Upper lobe of left lung (tissue), 6 donors: ENCODE measurements around the gene LEPR. TPM values are rescaled to one million over a fixed set of nuclear protein-coding genes. Genes with fewer than 3 reads are reported as not detected.
"Not testable (repeated sequence)": the region's sequence is repeated elsewhere in the genome, so short reads cannot be mapped to it uniquely, and the experiment has no call there.

Experiments
- ATAC-seq, 2 donors: fragments of 200-7000 bp; cut with Tn5 transposase; one replicate each; pipeline ENCODE4 v1.9.1; 2022; ENCODE audit warnings: mild to moderate bottlenecking in 2 of 2, moderate library complexity in 2 of 2; ENCODE audit not compliant: low FRiP score in 2 of 2
- DNase-seq, 2 donors: peaks; one replicate each; pipeline ENCODE4 v3.0.0-alpha.2; 2019 to 2020
- H3K27ac ChIP-seq, 4 donors: fragments of 200-600 bp; sonication (generic); one replicate each; pipeline ENCODE4 v1.5.1; 2016 to 2019
- H3K27me3 ChIP-seq, 4 donors: fragments of 200-600 bp; sonication (generic); one replicate each; pipeline ENCODE4 v1.5.1; 2017 to 2019
- H3K36me3 ChIP-seq, 4 donors: fragments of 200-600 bp; sonication (generic); one replicate each; pipeline ENCODE4 v1.5.1; 2016 to 2019
- H3K4me1 ChIP-seq, 4 donors: fragments of 200-600 bp; sonication (generic); one replicate each; pipeline ENCODE4 v1.5.1; 2018 to 2019
- H3K4me3 ChIP-seq, 4 donors: fragments of 200-600 bp; sonication (generic); one replicate each; pipeline ENCODE4 v1.5.1; 2017 to 2019; ENCODE audit warnings: mild to moderate bottlenecking in 2 of 4, moderate library complexity in 1 of 4
- H3K9me3 ChIP-seq, 4 donors: fragments of 200-600 bp; sonication (generic); one replicate each; pipeline ENCODE4 v1.5.1; 2018 to 2019
- EP300 ChIP-seq, 4 donors: sonication (generic); formaldehyde crosslinking; IDR thresholded peaks; one replicate each; pipeline ENCODE4 v1.5.1; 2017; ENCODE audit warnings: antibody characterized with exemption in 4 of 4, control low read depth in 2 of 4
- POLR2A ChIP-seq, 4 donors: fragments of 450-650 bp; IDR thresholded peaks; one replicate each; pipeline ENCODE4 v1.5.1; 2016 to 2017; ENCODE audit warnings: antibody characterized with exemption in 4 of 4, mild to moderate bottlenecking in 2 of 4
- POLR2AphosphoS5 ChIP-seq, 2 donors: sonication (generic); formaldehyde crosslinking; IDR thresholded peaks; one replicate each; pipeline ENCODE4 v1.5.1; 2017; ENCODE audit warnings: antibody characterized with exemption in 2 of 2
- WGBS, 2 donors: methylation state at CpG; one replicate each; pipeline ENCODE4 v1.1.5; 2017 to 2018; 5-methylcytosine and 5-hydroxymethylcytosine counted together
- total RNA-seq, 6 donors: library from RNA; depleted of rRNA in 4 of 6; stranded (reverse); fragments of >200 nt in 4 of 6; gene quantifications; one replicate each; pipeline versions ENCODE4 v1.1.0 to v1.2.1, GENCODE V29; 2016 to 2021
- TF ChIP-seq, protein P1 (sequence below), 6 experiments: fragments of 450-650 bp in 4 of 6; fragments of 200-600 bp in 2 of 6; sonication (generic) in 2 of 6; IDR thresholded peaks; one replicate each; pipeline ENCODE4 v1.5.1; 2016 to 2019; ENCODE audit warnings: antibody characterized with exemption in 6 of 6
- donor health status: DM: no; HTN: no; CAD: no; lungs with moderate emphysema.
- donor health status: DM: no; HTN: yes; CAD: no; lungs with severe emphysema.

Gene LEPR
- total RNA-seq, 6 donors from 2014 or later, result 12.8 to 37.3 (median 22.9) TPM

GRCh38 chr1:65378247-65378946 is 42.1 kb upstream of the LEPR start:
- H3K36me3 ChIP-seq, result no peaks in the 10 kb centered on the region
- WGBS, 2 donors, result 69 to 73% methylated on average over 2 of the region's 2 CpGs
- no peaks in the 10 kb centered on the region for H3K9me3 ChIP-seq
- no peak overlapping the region for H3K4me3 ChIP-seq
- TF ChIP-seq EP300 (IDR thresholded peaks at IDR 0.05) (no peak), POLR2AphosphoS5 (IDR thresholded peaks at IDR 0.05) (no peak), POLR2A (IDR thresholded peaks at IDR 0.05) (no peak)
- TF ChIP-seq, protein P1, sequence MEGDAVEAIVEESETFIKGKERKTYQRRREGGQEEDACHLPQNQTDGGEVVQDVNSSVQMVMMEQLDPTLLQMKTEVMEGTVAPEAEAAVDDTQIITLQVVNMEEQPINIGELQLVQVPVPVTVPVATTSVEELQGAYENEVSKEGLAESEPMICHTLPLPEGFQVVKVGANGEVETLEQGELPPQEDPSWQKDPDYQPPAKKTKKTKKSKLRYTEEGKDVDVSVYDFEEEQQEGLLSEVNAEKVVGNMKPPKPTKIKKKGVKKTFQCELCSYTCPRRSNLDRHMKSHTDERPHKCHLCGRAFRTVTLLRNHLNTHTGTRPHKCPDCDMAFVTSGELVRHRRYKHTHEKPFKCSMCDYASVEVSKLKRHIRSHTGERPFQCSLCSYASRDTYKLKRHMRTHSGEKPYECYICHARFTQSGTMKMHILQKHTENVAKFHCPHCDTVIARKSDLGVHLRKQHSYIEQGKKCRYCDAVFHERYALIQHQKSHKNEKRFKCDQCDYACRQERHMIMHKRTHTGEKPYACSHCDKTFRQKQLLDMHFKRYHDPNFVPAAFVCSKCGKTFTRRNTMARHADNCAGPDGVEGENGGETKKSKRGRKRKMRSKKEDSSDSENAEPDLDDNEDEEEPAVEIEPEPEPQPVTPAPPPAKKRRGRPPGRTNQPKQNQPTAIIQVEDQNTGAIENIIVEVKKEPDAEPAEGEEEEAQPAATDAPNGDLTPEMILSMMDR (IDR thresholded peaks at IDR 0.05), result no peak
- no peak for ATAC-seq
- no peaks in the 10 kb centered on the region for H3K27me3 ChIP-seq
- H3K27ac ChIP-seq, result no peak overlapping the region
- H3K4me1 ChIP-seq, result no peaks in the 10 kb centered on the region
- no peak for DNase-seq

- not testable (repeated sequence) for DNase-seq, H3K27ac ChIP-seq, ATAC-seq, H3K27me3 ChIP-seq, H3K36me3 ChIP-seq, H3K4me1 ChIP-seq, H3K4me3 ChIP-seq, H3K9me3 ChIP-seq
- WGBS, 2 donors, result 95 to 97% methylated on average over 5 of the region's 5 CpGs
These were observed 36.0 kb upstream of the LEPR start for GRCh38 chr1:65384426-65384825.

GRCh38 chr1:65386439-65386838 is 34.0 kb upstream of the LEPR start:
- TF ChIP-seq POLR2A (IDR thresholded peaks at IDR 0.05) (no peak), POLR2AphosphoS5 (IDR thresholded peaks at IDR 0.05) (no peak), EP300 (IDR thresholded peaks at IDR 0.05) (no peak)
- TF ChIP-seq, protein P1 (IDR thresholded peaks at IDR 0.05), result no peak
- no peak overlapping the region for H3K27ac ChIP-seq
- H3K4me1 ChIP-seq, result no peaks in the 10 kb centered on the region
- WGBS, 2 donors, result 95% methylated on average over 3 of the region's 3 CpGs
- H3K36me3 ChIP-seq, result peaks cover 0 to 6% (median 0%) of the 10 kb centered on the region in 4 donors
- H3K9me3 ChIP-seq, result no peaks in the 10 kb centered on the region
- no peaks in the 10 kb centered on the region for H3K27me3 ChIP-seq
- ATAC-seq (no peak), DNase-seq (no peak)
- no peak overlapping the region for H3K4me3 ChIP-seq

GRCh38 chr1:65387821-65388220 is 32.6 kb upstream of the LEPR start:
- no peak for TF ChIP-seq POLR2A (IDR thresholded peaks at IDR 0.05)
- no peak for TF ChIP-seq EP300 (IDR thresholded peaks at IDR 0.05)
- TF ChIP-seq, protein P1 (IDR thresholded peaks at IDR 0.05), result no peak
- no peak for TF ChIP-seq POLR2AphosphoS5 (IDR thresholded peaks at IDR 0.05)
- Histone ChIP-seq H3K36me3 (peaks cover 0 to 6% (median 0%) of the 10 kb centered on the region in 4 donors), H3K4me3 (no peak overlapping the region), H3K4me1 (no peaks in the 10 kb centered on the region), H3K27me3 (no peaks in the 10 kb centered on the region), H3K9me3 (no peaks in the 10 kb centered on the region), H3K27ac (no peak overlapping the region)
- no peak for DNase-seq
- ATAC-seq, result no peak
- 90 to 94% methylated on average over 2 of the region's 2 CpGs for WGBS, 2 donors

DNA sequence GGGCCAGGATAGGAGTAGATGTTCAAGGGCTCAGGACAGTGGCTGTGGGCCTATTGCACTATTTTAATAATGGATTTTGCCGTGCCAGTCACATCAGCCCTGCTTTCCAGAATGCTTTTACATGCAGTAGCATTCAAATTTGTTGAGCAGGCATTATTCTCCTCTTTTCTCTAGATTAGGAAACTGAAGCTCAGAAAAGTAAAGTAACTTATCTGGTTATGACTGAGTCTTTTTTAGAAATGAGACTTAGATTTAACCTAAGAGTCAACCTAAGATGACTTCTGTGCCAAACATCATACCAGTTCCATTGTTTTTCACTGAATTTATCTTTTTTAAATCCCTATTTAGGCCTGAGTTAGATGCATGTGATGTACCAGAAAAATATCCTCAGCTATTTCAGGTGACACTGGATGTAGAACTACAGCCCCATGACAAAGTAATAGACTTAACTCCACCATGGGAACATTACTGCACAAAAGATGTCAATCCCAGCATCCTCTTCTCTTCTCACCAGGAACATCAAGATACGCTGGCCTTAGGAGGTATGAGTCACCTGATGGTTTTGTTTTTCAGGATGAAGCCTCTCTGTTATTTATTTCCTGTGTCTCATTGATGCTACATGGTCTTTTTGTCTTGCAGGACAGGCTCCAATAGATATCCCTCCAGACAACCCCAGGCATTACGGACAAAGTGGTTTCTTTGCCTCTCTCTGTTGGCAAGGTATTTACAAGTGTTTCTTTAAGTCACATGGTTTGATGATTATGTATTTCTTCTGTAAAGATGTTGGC is 31.4 kb upstream of the LEPR start:
- Histone ChIP-seq H3K4me3 (no peak overlapping the region), H3K27ac (no peak overlapping the region), H3K27me3 (no peaks in the 10 kb centered on the region), H3K9me3 (no peaks in the 10 kb centered on the region), H3K4me1 (no peaks in the 10 kb centered on the region), H3K36me3 (peaks cover 0 to 6% (median 0%) of the 10 kb centered on the region in 4 donors)
- TF ChIP-seq POLR2AphosphoS5 (IDR thresholded peaks at IDR 0.05), result no peak
- TF ChIP-seq EP300 (IDR thresholded peaks at IDR 0.05), result no peak
- TF ChIP-seq, protein P1 (IDR thresholded peaks at IDR 0.05), result no peak
- no peak for TF ChIP-seq POLR2A (IDR thresholded peaks at IDR 0.05)
- WGBS, 2 donors, result 90 to 95% methylated on average over 3 of the region's 3 CpGs
- no peak for ATAC-seq
- DNase-seq, result no peak
